Measurements from ENCODE around the gene CEACAM8. TPM values are rescaled to one million over a fixed set of nuclear protein-coding genes. Genes with fewer than 3 reads are reported as not detected.
"Not testable (repeated sequence)": the region's sequence is repeated elsewhere in the genome, so short reads cannot be mapped to it uniquely, and the experiment has no call there.

The CEACAM8 gene
- total and polyA plus RNA-seq, 8 donors, result 0.05 to 1.1 (median 0.12) TPM; not detected in 5

GRCh38 chr19:42563352-42564210 lies 31.1 kb downstream of the CEACAM8 start:
- TF ChIP-seq CTCF (IDR thresholded peaks at IDR 0.05) (peak in 5 of 7 experiments; percentile 42 to 50 (median 48)), POLR2AphosphoS5 (IDR thresholded peaks at IDR 0.05) (no peak)
- H3K27ac ChIP-seq, result no peak overlapping the region
- no peaks in the 10 kb centered on the region for H3K36me3 ChIP-seq
- DNase-seq, result peak; percentile 29 to 70
- peaks cover 0 to 7% (median 2%) of the 10 kb centered on the region in 4 donors for H3K4me1 ChIP-seq
- intact Hi-C loops (cut with DNase I; ENCODE audit: low total_unique reads), result no loop called here
- H3K27me3 ChIP-seq, result peaks cover 0 to 30% (median 0%) of the 10 kb centered on the region in 3 donors
- 12 to 19% (median 17%) methylated on average over 7 of the region's 7 CpGs for WGBS, 5 donors
- no peak overlapping the region for H3K4me3 ChIP-seq
- H3K9me3 ChIP-seq, result no peaks in the 10 kb centered on the region

DNA sequence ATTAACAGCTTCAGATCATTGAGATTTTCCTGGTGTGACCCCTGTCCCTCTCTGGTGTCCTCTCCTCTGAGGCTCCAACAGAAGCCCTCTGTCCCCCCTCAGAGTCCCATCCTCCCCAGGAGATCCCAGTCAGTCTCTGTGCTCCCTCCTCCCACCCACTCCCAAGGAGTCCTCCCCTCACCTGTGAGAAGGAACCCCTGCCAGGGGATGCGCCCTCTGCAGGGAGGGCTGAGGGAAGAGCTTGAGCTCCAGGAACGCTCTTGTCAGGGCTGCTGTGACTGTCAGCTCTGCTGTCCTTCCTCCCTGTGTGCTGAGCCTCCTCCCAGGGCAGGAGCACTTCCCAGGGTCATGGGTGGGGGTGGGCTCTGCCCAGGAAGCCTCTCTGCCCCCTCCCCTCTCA lies 33.2 kb downstream of the CEACAM8 start:
- 70 to 78% (median 76%) methylated on average over 2 of the region's 2 CpGs for WGBS, 5 donors
- intact Hi-C loops (cut with DNase I; ENCODE audit: low total_unique reads), result no loop called here
- TF ChIP-seq POLR2AphosphoS5 (IDR thresholded peaks at IDR 0.05) (no peak), POLR2A (IDR thresholded peaks at IDR 0.05) (no peak), EP300 (IDR thresholded peaks at IDR 0.05) (no peak), CTCF (IDR thresholded peaks at IDR 0.05) (no peak)
- H3K27me3 ChIP-seq, result peaks cover 0 to 33% (median 0%) of the 10 kb centered on the region in 3 donors
- no peak for DNase-seq
- no peak overlapping the region for H3K27ac ChIP-seq
- H3K4me3 ChIP-seq, result no peak overlapping the region
- H3K9me3 ChIP-seq, result no peaks in the 10 kb centered on the region
- H3K4me1 ChIP-seq, result no peaks in the 10 kb centered on the region
- no peaks in the 10 kb centered on the region for H3K36me3 ChIP-seq

- no peaks in the 10 kb centered on the region for H3K36me3 ChIP-seq
- peaks cover 0 to 38% (median 0%) of the 10 kb centered on the region in 3 donors for H3K27me3 ChIP-seq
- no peaks in the 10 kb centered on the region for H3K9me3 ChIP-seq
- TF ChIP-seq CTCF (IDR thresholded peaks at IDR 0.05) (no peak), POLR2AphosphoS5 (IDR thresholded peaks at IDR 0.05) (no peak), EP300 (IDR thresholded peaks at IDR 0.05) (no peak), POLR2A (IDR thresholded peaks at IDR 0.05) (no peak)
- DNase-seq, result no peak
- H3K4me1 ChIP-seq, result no peaks in the 10 kb centered on the region
- H3K4me3 ChIP-seq, result no peak overlapping the region
- no peak overlapping the region for H3K27ac ChIP-seq
- intact Hi-C loops (cut with DNase I; ENCODE audit: low total_unique reads), result no loop called here
- 52 to 86% (median 79%) methylated on average over 4 of the region's 4 CpGs for WGBS, 5 donors
Observed at GRCh38 chr19:42560731-42561130, 34.0 kb downstream of the CEACAM8 start.

DNA sequence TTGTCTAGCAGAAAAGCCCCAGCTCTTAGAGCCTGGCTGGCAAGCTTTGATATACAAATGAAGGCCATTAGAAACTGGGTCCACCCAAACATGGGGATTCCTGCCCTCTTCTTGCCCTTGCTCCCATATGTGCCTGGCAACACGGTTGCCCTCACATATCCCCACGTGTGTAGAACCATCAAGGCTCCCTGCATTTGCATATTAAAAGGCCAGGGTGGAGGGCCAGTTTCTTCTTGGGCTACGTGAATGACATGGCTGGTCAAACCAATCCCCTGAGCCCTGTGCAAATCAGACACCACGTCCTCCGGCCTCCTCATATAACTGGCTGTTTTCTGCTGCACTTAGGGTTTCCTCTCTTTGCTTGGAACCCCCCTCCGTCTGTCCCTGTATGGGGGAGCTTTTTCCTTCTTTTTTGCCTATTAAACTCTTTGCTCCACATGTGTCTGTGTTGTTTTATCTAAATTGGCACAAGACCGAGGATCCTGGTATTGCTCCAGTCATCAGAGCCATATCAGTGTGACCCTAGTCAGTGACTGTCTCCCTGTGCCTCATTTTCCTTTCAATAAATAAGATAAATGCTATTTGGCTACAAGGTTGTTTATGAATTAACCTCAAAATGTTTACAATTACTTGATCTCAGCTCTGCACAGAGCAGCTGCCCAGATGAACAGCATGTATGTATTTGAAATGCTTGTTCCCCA lies 36.1 kb downstream of the CEACAM8 start:
- Histone ChIP-seq H3K36me3 (no peaks in the 10 kb centered on the region), H3K27me3 (peaks cover 0 to 54% (median 0%) of the 10 kb centered on the region in 3 donors), H3K4me3 (no peak overlapping the region), H3K27ac (no peak overlapping the region), H3K4me1 (peaks cover 0 to 13% (median 0%) of the 10 kb centered on the region in 4 donors), H3K9me3 (no peaks in the 10 kb centered on the region)
- intact Hi-C loops (cut with DNase I; ENCODE audit: low total_unique reads), result no loop called here
- 47 to 65% (median 54%) methylated on average over 7 of the region's 7 CpGs for WGBS, 5 donors
- TF ChIP-seq POLR2A (IDR thresholded peaks at IDR 0.05) (no peak), POLR2AphosphoS5 (IDR thresholded peaks at IDR 0.05) (no peak)
- no peak for DNase-seq

DNA sequence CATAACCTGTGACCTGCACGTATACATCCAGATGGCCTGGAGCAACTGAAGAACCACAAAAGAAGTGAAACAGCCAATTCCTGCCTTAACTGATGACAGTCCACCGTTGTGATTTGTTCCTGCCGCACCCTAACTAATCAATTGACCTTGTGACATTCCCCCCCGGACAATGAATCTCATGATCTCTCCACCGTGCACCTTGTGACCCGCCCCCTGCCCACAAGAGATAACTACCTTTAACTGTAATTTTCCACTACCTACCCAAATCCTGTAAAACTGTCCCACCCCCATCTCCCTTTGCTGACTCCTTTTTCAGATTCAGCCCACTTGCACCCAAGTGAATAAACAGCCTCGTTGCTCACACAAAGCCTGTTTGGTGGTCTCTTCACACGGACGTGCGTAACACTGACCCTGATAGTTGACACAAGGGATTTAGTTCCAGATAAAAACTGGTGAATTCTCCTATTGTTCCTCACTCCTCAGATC lies 37.3 kb downstream of the CEACAM8 start:
- Histone ChIP-seq H3K4me1 (peaks cover 0 to 19% (median 0%) of the 10 kb centered on the region in 4 donors), H3K27me3 (peaks cover 0 to 50% (median 0%) of the 10 kb centered on the region in 3 donors)
- H3K4me3 ChIP-seq; DNase-seq; intact Hi-C loops (cut with DNase I; ENCODE audit: low total_unique reads); H3K36me3 ChIP-seq; H3K9me3 ChIP-seq; H3K27ac ChIP-seq: not testable (repeated sequence)
- 46 to 69% (median 53%) methylated on average over 10 of the region's 10 CpGs for WGBS, 5 donors

All from stomach (tissue), 9 donors.